GM12874 (cell line): ENCODE data around the gene CYP2C18.

Experiments used
- TF ChIP-seq, protein P1 (sequence below): IDR thresholded peaks from 2 replicates; pipeline ENCODE4 v1.5.1; 2011; ENCODE audit warnings: low read depth, mild to moderate bottlenecking, control low read depth, low read length, moderate library complexity; ENCODE audit not compliant: insufficient read depth

The CYP2C18 gene

DNA sequence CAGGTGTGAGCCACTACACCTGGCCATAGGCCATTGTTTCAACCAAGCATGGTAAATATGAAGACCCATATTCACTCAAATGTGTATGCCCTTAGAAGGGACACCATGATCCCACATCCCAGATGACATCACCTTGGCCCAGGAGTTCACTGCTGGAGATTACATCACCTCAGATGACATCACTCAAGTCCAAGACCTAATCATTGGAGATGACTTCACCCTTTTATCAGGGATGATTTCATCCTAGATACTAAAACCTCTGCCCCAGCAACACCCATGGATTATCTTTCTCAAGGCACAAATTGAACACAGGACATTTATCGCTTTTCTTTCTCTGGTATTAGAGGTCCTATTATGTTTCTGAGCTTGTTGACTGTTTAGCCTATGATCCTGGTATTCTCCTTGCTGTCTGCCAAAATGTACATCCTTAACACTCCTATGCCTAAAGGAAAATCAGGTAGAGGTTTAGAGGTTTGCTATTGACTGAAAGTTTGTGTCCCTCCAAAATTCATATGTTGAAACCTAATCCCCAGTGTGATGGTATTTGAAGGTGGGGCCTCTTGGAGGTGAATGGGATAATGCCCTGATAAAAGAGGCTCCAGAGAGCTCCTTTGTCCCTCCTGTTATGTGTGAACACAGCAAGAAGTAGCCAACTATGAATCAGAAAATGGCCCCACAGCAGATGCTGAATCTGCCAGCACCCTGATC is 9.8 kb upstream of the CYP2C18 start:
- TF ChIP-seq, protein P1, sequence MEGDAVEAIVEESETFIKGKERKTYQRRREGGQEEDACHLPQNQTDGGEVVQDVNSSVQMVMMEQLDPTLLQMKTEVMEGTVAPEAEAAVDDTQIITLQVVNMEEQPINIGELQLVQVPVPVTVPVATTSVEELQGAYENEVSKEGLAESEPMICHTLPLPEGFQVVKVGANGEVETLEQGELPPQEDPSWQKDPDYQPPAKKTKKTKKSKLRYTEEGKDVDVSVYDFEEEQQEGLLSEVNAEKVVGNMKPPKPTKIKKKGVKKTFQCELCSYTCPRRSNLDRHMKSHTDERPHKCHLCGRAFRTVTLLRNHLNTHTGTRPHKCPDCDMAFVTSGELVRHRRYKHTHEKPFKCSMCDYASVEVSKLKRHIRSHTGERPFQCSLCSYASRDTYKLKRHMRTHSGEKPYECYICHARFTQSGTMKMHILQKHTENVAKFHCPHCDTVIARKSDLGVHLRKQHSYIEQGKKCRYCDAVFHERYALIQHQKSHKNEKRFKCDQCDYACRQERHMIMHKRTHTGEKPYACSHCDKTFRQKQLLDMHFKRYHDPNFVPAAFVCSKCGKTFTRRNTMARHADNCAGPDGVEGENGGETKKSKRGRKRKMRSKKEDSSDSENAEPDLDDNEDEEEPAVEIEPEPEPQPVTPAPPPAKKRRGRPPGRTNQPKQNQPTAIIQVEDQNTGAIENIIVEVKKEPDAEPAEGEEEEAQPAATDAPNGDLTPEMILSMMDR, result no peak

DNA sequence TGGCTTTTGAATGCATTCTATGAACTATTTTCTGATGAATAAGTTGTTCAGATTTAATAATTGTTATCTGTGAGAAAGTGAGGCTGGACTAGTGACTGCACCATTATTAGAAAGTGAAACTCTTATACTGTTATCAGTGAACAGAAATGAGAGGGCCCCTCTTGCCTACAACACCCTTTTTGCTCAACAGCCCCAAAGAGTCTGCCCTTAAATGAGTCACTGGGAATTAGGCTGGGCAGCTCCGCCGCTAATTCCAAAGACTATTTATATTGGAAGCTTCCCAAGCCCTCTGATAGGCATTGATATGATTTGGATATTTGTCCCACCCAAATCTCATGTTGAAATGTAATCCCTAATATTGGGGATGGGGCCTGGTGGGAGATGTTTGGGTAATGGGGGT is 7.0 kb upstream of the CYP2C18 start:
- TF ChIP-seq, protein P1, result no peak

GRCh38 chr10:94677691-94678090 is 5.8 kb upstream of the CYP2C18 start:
- TF ChIP-seq, protein P1, result peak; percentile 15; the same call in 1 of the 2 replicates

GRCh38 chr10:94678475-94678874 is 5.1 kb upstream of the CYP2C18 start:
- TF ChIP-seq, protein P1, result no peak

- TF ChIP-seq, protein P1, result no peak
Observed at GRCh38 chr10:94680544-94680943, 3.0 kb upstream of the CYP2C18 start.

DNA sequence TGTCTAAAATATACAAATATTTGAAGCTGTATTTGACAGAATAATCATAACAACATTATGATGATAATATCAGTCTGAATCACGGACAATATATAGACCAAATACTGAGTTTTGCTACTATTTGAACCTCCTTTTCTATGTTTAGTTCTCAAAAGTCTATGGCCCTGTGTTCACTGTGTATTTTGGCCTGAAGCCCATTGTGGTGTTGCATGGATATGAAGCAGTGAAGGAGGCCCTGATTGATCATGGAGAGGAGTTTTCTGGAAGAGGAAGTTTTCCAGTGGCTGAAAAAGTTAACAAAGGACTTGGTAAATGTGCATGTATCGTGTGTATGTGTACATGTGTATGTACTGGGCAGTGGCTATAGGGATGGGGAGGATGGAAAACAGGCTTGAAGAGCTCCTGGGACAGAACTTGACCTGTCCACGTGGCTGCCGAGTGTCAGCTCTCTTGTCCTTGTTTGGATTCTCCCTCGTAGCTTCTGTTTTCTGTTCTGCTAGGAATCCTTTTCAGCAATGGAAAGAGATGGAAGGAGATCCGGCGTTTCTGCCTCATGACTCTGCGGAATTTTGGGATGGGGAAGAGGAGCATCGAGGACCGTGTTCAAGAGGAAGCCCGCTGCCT is 4.2 kb downstream of the CYP2C18 start:
- TF ChIP-seq, protein P1, result no peak

- TF ChIP-seq, protein P1, result no peak
Observed at GRCh38 chr10:94706089-94706488, 22.6 kb downstream of the CYP2C18 start.
